Measurements from ENCODE around the gene FREM2.

The FREM2 gene

DNA sequence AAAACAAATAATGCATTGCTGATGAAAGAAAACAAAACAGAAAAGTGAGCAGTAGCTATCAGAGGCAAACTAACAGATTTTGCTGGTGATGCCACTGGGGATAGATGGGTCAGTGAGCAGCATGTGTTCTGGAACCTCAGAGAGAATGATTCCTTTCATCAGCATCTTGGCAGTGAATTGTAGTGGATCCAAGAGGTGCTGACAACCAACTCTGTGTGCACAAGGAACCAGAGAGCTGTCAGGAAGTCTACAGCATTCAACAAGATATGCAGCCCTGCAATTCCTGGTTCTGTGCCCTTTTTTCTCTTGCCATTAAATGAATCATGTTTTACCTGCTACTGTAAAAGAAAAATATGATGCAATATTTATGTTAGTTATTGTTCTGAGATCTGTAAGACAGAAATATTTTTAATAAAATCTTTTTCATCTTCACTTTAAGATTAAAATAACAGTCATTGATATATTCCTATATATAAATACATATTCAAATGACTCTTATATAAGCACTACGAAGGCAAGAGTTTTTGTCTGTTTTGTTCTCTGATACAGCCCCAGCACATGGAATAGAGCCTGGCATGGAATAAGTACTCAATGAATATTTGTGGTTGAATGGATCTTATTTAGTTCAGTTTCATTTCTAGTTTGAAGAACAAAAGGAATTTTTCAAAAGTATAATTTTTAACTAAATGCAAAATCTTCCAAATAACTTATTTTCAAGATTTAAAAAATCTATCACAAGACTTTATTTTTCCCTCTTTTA, 80.8 kb downstream of the FREM2 start:
- H3K4me3 ChIP-seq (ENCODE audit: low read depth, low read length), result no peak overlapping the region
- TF ChIP-seq, protein P1, sequence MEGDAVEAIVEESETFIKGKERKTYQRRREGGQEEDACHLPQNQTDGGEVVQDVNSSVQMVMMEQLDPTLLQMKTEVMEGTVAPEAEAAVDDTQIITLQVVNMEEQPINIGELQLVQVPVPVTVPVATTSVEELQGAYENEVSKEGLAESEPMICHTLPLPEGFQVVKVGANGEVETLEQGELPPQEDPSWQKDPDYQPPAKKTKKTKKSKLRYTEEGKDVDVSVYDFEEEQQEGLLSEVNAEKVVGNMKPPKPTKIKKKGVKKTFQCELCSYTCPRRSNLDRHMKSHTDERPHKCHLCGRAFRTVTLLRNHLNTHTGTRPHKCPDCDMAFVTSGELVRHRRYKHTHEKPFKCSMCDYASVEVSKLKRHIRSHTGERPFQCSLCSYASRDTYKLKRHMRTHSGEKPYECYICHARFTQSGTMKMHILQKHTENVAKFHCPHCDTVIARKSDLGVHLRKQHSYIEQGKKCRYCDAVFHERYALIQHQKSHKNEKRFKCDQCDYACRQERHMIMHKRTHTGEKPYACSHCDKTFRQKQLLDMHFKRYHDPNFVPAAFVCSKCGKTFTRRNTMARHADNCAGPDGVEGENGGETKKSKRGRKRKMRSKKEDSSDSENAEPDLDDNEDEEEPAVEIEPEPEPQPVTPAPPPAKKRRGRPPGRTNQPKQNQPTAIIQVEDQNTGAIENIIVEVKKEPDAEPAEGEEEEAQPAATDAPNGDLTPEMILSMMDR (IDR thresholded peaks at IDR 0.05; ENCODE audit: insufficient read depth, low read depth, low read length, missing control alignments), result no peak
- no peak for DNase-seq (ENCODE audit: low read depth)

DNA sequence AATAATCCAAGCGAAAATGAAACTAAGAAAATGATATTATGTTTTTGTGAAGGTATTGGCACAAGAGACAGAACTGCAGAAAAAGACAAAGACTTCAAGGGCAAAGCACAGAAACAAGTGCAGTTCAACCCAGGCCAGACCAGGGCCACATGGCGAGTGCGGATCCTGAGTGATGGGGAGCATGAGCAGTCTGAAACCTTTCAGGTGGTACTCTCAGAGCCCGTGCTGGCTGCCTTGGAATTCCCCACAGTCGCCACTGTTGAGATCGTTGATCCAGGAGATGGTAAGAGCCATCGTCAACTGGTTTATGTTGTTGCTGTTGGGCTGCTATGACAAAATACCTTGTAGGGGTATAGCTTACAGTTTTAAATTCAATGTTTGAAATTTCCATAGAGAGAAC, 82.6 kb downstream of the FREM2 start:
- TF ChIP-seq, protein P1 (IDR thresholded peaks at IDR 0.05; ENCODE audit: insufficient read depth, low read depth, low read length, missing control alignments), result no peak
- peak; percentile 6 for DNase-seq (ENCODE audit: low read depth)
- H3K4me3 ChIP-seq (ENCODE audit: low read depth, low read length), result no peak overlapping the region

DNA sequence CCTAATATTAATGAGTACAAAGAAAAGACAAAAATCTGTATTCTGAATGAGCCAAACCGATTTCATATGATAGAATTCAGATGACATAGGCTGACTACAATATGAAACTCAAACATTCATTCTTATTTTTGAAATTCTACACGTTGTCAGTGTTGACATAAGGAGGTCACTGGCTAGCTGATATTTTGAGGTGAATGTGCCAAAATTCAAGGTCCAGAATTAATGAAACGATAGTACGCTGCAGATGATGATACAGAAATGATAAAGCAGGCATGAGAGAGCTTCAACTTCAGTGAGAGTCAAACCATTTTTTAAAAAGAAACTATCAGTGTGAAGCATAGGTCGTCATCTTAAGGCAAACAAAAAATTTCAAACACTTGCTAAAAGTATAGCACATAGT, 88.2 kb downstream of the FREM2 start:
- TF ChIP-seq, protein P1 (IDR thresholded peaks at IDR 0.05; ENCODE audit: insufficient read depth, low read depth, low read length, missing control alignments), result no peak

DNA sequence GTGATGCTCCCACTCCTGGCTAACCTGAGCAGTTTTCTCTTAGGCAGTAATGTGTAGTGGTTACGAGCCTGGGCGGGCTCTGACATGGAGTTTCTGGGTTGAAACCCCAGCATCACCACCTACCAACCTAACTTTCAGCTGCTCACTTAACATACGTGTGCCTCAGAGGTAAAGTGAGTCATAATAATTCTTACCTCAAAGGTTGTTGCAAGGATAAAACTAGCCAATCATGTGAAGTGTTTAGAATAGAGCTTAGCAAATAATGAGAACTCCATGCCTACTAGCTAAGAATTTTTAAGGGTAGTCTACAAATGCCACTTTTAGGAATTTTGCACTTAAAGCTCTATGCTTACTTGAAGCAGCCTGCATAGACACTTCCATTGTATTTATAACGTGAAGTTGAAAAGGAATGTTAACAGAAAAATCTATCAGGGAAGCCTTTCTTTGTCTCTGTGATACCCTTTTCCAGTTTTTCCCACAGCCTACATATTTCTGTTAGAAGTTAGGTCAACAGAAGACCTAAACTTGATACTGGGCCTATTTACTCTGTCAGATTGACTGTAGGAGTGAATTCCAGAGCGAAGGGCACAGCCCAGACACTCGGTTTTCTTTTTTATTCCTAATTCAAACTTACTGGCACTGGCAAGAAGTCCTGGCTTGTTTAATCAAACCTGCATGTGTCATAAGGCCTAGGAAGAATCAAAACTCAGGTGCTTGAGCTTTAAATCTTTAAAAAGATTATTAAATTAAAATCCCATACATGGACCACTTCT, 90.7 kb downstream of the FREM2 start:
- TF ChIP-seq, protein P1 (IDR thresholded peaks at IDR 0.05; ENCODE audit: insufficient read depth, low read depth, low read length, missing control alignments), result no peak
- no peak for DNase-seq (ENCODE audit: low read depth)
- H3K4me3 ChIP-seq (ENCODE audit: low read depth, low read length), result no peak overlapping the region

More for the DNA sequence above, 88.2 kb downstream of the FREM2 start:
- no peak overlapping the region for H3K4me3 ChIP-seq (ENCODE audit: low read depth, low read length)
- DNase-seq (ENCODE audit: low read depth), result no peak

DNA sequence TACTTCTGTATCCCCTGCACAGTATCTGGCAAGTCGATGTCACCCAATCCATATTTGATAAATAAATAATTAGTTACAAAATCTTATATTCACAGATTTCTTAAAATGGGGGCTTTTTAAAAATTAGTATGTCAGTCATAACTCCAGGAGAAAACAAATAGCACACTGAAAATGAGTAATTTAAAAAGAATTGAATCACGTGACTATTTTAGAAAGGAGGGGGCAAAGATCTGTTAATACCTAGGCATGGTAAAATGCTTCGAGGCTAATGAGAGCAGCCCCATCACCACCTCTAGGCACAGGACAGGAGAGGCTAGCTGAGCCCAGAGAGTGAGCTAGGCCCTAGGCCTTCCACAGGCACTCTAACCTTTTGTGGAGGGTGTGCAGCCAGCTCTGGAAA, 94.7 kb downstream of the FREM2 start:
- no peak for DNase-seq (ENCODE audit: low read depth)
- no peak overlapping the region for H3K4me3 ChIP-seq (ENCODE audit: low read depth, low read length)
- TF ChIP-seq, protein P1 (IDR thresholded peaks at IDR 0.05; ENCODE audit: insufficient read depth, low read depth, low read length, missing control alignments), result no peak

DNA sequence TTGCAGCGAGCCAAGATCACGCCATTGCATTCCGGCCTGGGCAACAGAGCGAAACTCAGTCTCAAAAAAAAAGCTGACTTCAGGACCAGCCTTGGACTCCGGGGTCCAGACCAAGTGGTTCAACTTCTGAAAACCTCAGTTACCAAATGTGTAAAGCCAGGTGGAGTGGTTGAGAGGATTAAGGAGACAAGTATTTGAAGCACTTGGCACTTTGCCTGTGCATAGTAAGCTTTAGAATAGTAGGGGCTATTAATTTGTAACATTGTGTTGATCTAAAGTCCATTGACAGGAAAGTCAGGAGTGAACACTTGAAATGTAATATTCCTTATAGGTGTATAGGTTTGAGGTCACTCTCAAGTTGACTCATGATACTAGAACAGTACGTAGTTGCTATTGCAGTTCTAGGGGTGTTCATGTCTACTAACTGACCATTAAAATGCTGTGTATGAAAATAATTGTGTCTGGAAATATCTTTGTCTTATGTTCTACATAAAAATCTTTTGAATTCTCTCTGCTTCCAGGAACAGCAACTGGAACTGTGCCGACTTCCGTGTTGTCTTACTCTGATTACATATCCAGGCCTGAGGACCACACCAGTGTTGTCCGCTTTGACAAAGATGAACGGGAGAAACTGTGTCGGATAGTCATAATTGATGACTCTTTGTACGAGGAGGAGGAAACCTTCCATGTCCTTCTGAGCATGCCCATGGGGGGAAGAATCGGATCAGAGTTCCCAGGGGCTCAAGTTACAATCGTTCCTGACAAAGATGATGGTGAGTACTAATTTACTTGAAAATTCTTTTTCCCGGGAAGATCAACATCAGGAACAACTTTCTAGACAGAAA, 97.4 kb downstream of the FREM2 start:
- DNase-seq (ENCODE audit: low read depth), result no peak
- TF ChIP-seq, protein P1 (IDR thresholded peaks at IDR 0.05; ENCODE audit: insufficient read depth, low read depth, low read length, missing control alignments), result no peak
- H3K4me3 ChIP-seq (ENCODE audit: low read depth, low read length), result no peak overlapping the region

Measured in GM12865 (cell line).